Esophagus muscularis mucosa (tissue), 4 donors: Measurements from ENCODE around the gene ZBTB22.
A peak's percentile ranks its signal among the peaks of the same experiment; 100 is the strongest.

Source experiments
- CTCF ChIP-seq, 3 experiments: fragments of 200-600 bp in 2 of 3; fragments of 450-650 bp in 1 of 3; sonication (generic) in 2 of 3; IDR thresholded peaks; one replicate each; pipeline ENCODE4 v1.5.1; 2017 to 2019; ENCODE audit warnings: antibody characterized with exemption in 3 of 3, mild to moderate bottlenecking in 2 of 3, moderate library complexity in 1 of 3
- EP300 ChIP-seq: sonication (generic); formaldehyde crosslinking; IDR thresholded peaks from one replicate; pipeline ENCODE4 v1.6.1; 2017; ENCODE audit warnings: antibody characterized with exemption
- POLR2AphosphoS5 ChIP-seq, 2 donors: sonication (generic); formaldehyde crosslinking; IDR thresholded peaks; one replicate each; pipeline ENCODE4 v1.6.1; 2017; ENCODE audit warnings: antibody characterized with exemption in 2 of 2

GRCh38 chr6:33317669-33318425 is at the start of gene ZBTB22:
- TF ChIP-seq EP300 (no peak), CTCF (IDR thresholded peaks at IDR 0.05) (peak in 1 of 3 experiments; percentile 26), POLR2AphosphoS5 (IDR thresholded peaks at IDR 0.05) (peak; percentile 68 to 74)
